OCI-LY3 (cell line): ENCODE results near the gene CCDC159.

Source experiments
- CTCF ChIP-seq: fragments of 200-600, 300-600 bp; sonication (generic); IDR thresholded peaks from 2 replicates; pipeline ENCODE4 v1.5.1; 2014; ENCODE audit warnings: antibody characterized with exemption, low read length, low read depth
- EZH2phosphoT487 ChIP-seq: fragments of 200-600 bp; shearing (Covaris generic); IDR thresholded peaks from 2 replicates; pipeline ENCODE4 v1.6.1; 2018; ENCODE audit warnings: antibody characterized with exemption, mixed run types, low read depth

- no peak for TF ChIP-seq CTCF
- TF ChIP-seq EZH2phosphoT487 = no peak
These were observed 13.1 kb downstream of the CCDC159 start for GRCh38 chr19:11359421-11359820.
